A549 treated with GW870086 at 1 μM for 4 hours (cell line): Measurements from ENCODE around the gene PAK2. TPM values are rescaled to one million over a fixed set of nuclear protein-coding genes. Genes with fewer than 3 reads are reported as not detected.

Experiments
- total RNA-seq: library from RNA; stranded (reverse); fragments of 200-300 nt; extraction: Qiagen RNA extraction; gene quantifications from 5 replicates; pipeline ENCODE4 v1.2.3, GENCODE V29; 2022; ENCODE audit warnings: low read depth

Gene PAK2
- total RNA-seq: 30.0 to 55.4 TPM (median 41.2 TPM) in 5 replicates

DNA sequence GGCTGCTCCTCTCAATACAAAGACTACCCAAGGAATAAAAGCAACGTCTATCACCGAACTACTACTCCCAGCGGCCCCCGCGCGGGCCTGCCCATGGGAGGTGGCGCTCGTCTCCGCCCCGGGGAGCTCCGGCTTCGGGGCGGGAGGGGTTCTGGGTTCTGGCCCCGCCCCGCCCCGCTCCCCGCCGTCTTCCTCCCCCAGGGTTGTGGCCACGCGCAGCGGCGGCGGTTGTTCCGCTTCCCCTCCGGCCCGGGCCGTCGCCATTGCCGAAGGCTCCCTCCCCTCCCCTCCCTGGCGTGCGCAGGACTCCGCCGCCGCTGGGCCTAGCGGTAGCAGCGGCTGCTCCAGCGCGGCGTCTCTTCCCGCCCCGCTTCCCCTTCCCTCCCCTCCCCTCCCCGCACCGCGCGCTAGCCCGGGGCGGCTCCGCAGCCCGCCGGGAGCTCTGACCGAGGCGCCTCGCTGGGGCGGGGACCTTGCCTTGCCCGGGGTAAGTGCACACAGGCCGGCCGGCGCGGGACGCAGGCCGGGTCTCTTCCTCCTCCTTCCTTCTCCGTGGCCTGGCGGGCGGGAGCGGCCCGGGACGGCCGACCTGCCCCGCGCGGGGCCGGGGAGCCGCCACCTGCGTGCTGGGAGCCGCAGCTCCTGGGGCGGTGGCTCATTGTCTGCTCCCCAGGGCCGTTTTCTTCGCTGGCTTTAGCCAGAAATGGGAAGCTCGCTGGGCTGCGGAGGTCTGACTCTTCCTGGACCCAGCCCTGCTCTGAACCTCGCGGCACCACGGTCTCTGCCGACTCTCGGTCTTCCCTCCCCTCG is at the start of gene PAK2:
TSS of gene PAK2 (plus strand) at position 187 of the 810 bp plus-strand sequence. CDS start 42,790 bp downstream, outside the sequence.

DNA sequence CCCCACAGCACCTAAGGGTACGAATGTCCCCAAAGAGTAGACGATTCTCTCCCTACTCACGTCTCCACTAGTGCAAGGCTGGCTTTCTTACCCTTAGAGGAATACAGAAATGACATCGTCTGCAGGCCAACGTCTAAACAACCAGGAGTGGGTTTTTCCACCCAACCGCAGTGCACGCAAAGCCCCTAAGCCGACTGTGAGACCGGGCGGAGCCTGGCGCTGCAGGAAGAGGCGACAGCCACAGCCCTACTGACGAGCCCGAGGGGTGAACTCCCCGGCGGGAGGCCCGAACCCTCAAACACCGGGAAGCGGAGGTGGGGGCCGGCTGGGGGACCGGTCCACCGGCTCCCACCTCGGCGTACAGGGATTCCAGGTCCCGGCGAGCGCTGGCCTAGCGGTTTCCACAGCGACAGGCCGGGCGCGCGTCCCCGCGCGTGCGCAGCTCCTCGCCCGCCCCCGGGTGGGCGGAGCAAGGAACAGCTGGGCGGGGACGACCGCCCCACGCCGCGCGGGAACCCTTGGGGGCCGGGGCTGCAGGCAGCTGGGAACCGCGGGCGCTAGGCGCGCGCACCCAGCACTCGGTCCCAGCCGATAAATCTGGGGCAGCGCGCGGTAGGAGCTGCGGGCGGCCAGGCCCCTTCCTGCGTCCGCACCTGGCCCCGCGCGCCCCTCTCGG is 27.7 kb upstream of the PAK2 start, which contains the start of the genes CEP19 and PIGX:
TSS of gene CEP19 (minus strand) at position 413 of the 676 bp plus-strand sequence. CDS start 3,593 bp downstream, outside the sequence.
TSS of gene PIGX (plus strand) at position 540 of the 676 bp plus-strand sequence.

DNA sequence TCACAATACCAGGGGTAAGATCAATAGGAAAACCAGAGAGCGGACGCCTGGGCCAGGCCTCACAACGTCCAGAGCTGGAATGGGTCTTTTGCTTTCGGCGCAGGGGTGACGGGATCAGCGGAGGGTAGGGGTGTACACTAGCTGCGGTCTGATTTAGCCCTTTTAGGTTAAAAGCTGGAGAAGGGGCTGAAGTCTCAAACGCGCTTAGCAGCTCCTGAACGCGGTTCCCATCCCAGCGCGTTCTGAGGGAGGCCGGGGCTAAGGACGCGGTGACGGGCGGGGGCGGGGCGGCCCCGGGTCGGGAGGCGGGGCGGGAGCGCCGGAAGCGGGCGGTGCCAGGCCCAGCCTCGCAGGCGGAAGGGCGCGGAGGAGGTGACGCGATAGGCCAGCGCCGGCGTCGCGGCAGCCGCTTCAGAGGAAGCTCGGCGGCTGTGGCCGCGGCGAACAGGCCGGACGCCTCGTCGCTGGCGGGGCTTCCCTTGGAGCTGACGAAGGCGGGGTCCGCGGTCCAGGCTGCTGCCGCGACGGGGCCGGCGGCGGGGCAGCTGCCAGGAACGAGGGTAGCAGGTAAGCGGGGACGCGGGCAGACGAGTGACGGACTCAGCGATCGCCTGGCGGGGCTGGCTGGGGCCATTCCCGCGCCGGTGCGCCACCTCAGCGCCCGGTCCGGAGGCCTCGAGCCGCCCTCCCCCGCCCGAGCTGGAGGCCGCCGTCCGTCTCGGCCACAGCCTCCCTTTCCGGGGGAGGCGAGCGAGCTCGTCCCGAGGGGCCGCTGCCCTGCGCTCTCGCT is 128.0 kb downstream of the PAK2 start, which contains the start of gene SENP5:
TSS of gene SENP5 (plus strand) at position 414 of the 790 bp plus-strand sequence. CDS start 17,262 bp downstream, outside the sequence.

Other genes starting within 250 kb of the PAK2 start
- gene RNF168, start 236.1 kb upstream of the PAK2 start, total RNA-seq: 3.2 to 4.2 TPM (median 4.0 TPM) in 5 replicates
- not detected in 5 replicates for gene SMCO1, start 224.5 kb upstream of the PAK2 start, total RNA-seq
- gene WDR53, start 171.3 kb upstream of the PAK2 start, total RNA-seq: 8.3 to 11.3 TPM (median 10.2 TPM) in 5 replicates
- 5.8 to 8.2 TPM (median 7.0 TPM) in 5 replicates for gene FBXO45, start 171.2 kb upstream of the PAK2 start, total RNA-seq
- gene NRROS, start 100.2 kb upstream of the PAK2 start, total RNA-seq: not detected in 5 replicates
- 2.3 to 2.9 TPM (median 2.7 TPM) in 5 replicates for gene CEP19, start 27.6 kb upstream of the PAK2 start, total RNA-seq
- 30.4 to 34.3 TPM (median 31.9 TPM) in 5 replicates for gene PIGX, start 27.5 kb upstream of the PAK2 start, total RNA-seq
- 4.7 to 7.6 TPM (median 6.5 TPM) in 5 replicates for gene SENP5, start 128.1 kb downstream of the PAK2 start, total RNA-seq
- 40.8 to 47.0 TPM (median 46.2 TPM) in 5 replicates for gene NCBP2, start 202.7 kb downstream of the PAK2 start, total RNA-seq
- 0.82 to 1.7 TPM (median 1.7 TPM) in 5 replicates for gene PIGZ, start 229.0 kb downstream of the PAK2 start, total RNA-seq